ENCODE results near the gene DNER.

GRCh38 chr2:229650059-229650458, 64.3 kb downstream of the DNER start:
- TF ChIP-seq CTCF (IDR thresholded peaks at IDR 0.05) (no peak), POLR2A (IDR thresholded peaks at IDR 0.05) (no peak)
